Measurements from ENCODE around the gene MS4A18. TPM values are rescaled to one million over a fixed set of nuclear protein-coding genes. Genes with fewer than 3 reads are reported as not detected.

The MS4A18 gene
- total RNA-seq, 2 donors from 2014 or later = not detected

DNA sequence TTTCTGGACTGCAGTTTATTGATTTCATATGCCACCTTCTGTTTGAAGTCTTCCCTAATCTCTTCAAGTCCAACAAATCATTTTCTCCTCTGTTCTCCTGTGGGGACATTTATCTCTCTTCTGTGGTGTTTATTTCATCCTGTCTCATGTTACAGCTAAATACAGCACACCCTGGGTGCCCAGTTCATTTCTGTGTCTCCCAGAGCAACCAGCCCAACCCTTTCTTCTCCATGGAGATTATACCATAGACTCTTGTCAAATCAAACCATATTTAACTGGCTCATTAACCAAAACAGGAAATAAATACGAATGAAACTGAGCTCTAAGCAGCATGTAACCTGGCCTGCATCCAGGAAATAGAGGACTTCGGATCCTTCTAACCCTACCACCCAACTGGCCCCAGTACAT is 25.2 kb upstream of the MS4A18 start, which contains the start of gene MS4A8:
Gene MS4A8, plus strand, starts transcription at position 329 of the 408 bp plus-strand sequence. CDS start 1,249 bp downstream, outside the sequence.
- WGBS = 8% methylated on average over 2 of the region's 2 CpGs

DNA sequence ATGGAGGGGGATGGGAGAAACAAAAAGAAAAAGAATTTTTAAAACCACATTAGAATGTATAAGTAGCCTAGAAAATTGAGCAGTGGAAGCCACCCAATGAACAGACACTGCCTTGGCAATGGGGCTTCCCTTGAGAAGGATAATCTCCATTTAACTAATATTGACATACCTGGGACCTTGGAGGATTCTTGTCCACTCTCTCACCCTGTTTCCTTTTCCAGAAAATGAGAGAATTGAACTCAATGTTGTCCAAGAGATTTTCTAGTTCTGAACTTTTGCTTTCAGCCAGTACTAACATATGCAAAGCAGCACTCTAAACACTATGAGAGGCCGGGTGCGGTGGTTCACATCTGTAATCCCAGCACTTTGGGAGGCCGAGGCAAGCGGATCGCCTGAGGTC is 24.6 kb upstream of the MS4A18 start:
- Histone ChIP-seq H3K4me1 (replicated peaks) (no peaks in the 10 kb centered on the region), H3K27me3 (replicated peaks; ENCODE audit: insufficient read depth) (no peaks in the 10 kb centered on the region), H3K36me3 (no peaks in the 10 kb centered on the region), H3K4me3 (no peak overlapping the region), H3K9me3 (no peaks in the 10 kb centered on the region), H3K27ac (no peak overlapping the region)
- WGBS = 100% methylated on average over 5 of the region's 5 CpGs
- DNase-seq (ENCODE audit: low spot score) = no peak
- TF ChIP-seq POLR2A (IDR thresholded peaks at IDR 0.05) = no peak
- TF ChIP-seq POLR2AphosphoS5 (IDR thresholded peaks at IDR 0.05) = no peak
- TF ChIP-seq, protein P1, sequence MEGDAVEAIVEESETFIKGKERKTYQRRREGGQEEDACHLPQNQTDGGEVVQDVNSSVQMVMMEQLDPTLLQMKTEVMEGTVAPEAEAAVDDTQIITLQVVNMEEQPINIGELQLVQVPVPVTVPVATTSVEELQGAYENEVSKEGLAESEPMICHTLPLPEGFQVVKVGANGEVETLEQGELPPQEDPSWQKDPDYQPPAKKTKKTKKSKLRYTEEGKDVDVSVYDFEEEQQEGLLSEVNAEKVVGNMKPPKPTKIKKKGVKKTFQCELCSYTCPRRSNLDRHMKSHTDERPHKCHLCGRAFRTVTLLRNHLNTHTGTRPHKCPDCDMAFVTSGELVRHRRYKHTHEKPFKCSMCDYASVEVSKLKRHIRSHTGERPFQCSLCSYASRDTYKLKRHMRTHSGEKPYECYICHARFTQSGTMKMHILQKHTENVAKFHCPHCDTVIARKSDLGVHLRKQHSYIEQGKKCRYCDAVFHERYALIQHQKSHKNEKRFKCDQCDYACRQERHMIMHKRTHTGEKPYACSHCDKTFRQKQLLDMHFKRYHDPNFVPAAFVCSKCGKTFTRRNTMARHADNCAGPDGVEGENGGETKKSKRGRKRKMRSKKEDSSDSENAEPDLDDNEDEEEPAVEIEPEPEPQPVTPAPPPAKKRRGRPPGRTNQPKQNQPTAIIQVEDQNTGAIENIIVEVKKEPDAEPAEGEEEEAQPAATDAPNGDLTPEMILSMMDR (IDR thresholded peaks at IDR 0.05) = no peak
- intact Hi-C loops (cut with DNase I) = no loop called here

More for the DNA sequence above, 25.2 kb upstream of the MS4A18 start, which contains the start of gene MS4A8:
- intact Hi-C loops (cut with DNase I) = no loop called here
- Histone ChIP-seq H3K4me3 (no peak within 1 kb of the TSS), H3K27ac (no peak within 1 kb of the TSS), H3K36me3 (no peaks in the 10 kb centered on the region), H3K9me3 (no peaks in the 10 kb centered on the region), H3K27me3 (replicated peaks; ENCODE audit: insufficient read depth) (no peaks in the 10 kb centered on the region), H3K4me1 (replicated peaks) (no peaks in the 10 kb centered on the region)
- DNase-seq (ENCODE audit: low spot score) = no peak
- no peak for TF ChIP-seq POLR2A (IDR thresholded peaks at IDR 0.05)
- TF ChIP-seq POLR2AphosphoS5 (IDR thresholded peaks at IDR 0.05) = no peak
- TF ChIP-seq, protein P1 (IDR thresholded peaks at IDR 0.05) = no peak

DNA sequence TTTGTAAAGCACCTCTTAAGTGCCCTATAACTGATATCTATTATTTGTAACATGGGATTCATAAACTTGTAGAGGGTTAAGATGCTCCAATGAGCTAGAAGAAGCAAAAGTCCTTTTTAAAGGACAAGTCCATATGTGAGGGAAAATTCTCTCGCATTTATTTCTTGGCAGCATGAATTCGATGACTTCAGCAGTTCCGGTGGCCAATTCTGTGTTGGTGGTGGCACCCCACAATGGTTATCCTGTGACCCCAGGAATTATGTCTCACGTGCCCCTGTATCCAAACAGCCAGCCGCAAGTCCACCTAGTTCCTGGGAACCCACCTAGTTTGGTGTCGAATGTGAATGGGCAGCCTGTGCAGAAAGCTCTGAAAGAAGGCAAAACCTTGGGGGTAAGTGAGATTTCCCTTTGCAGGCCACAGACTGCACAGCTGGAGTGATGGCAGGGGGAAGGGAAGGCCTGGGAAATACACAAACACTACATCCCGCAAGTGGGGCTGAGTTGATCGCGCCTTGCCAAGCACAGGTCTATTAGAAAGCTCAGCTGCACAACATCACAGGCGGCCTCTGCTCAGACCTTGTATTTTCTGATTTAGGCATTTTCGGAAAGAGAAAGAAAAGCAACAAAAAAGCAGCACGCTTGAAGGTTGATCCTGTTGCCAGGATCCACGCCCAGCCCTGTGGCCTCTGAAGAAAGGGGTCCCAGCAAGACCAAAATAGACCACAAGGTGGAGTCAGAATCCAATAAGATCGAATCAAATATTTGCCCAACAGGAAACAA is 23.6 kb upstream of the MS4A18 start:
- no peaks in the 10 kb centered on the region for H3K27me3 ChIP-seq (replicated peaks; ENCODE audit: insufficient read depth)
- no peak overlapping the region for H3K27ac ChIP-seq
- H3K36me3 ChIP-seq = no peaks in the 10 kb centered on the region
- H3K9me3 ChIP-seq = no peaks in the 10 kb centered on the region
- TF ChIP-seq, protein P1 (IDR thresholded peaks at IDR 0.05) = peak in 2 of 4 experiments; percentile 42 to 43
- no peak for TF ChIP-seq POLR2AphosphoS5 (IDR thresholded peaks at IDR 0.05)
- DNase-seq (ENCODE audit: low spot score) = peak; percentile 21
- 71% methylated on average over 14 of the region's 14 CpGs for WGBS
- H3K4me1 ChIP-seq (replicated peaks) = no peaks in the 10 kb centered on the region
- intact Hi-C loops (cut with DNase I) = no loop called here
- H3K4me3 ChIP-seq = no peak overlapping the region

DNA sequence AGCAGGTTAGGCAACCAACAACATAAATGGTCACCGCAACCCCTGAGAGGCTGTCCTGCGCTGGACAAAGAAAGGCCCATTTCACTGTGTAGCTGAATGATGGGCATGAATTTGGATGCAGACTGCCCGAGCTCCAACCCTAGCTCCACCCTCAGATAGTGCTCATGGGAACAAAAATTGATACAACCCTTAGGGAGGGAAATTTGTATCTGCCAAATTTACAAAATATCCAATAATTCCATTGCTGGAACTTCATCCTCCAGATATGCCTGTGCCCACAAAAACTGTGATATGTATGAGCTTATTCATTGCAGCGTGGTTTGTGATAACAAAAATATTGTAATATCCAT is 23.1 kb upstream of the MS4A18 start:
- H3K27me3 ChIP-seq (replicated peaks; ENCODE audit: insufficient read depth) = no peaks in the 10 kb centered on the region
- TF ChIP-seq, protein P1 (IDR thresholded peaks at IDR 0.05) = no peak
- TF ChIP-seq POLR2A (IDR thresholded peaks at IDR 0.05) (no peak), POLR2AphosphoS5 (IDR thresholded peaks at IDR 0.05) (no peak)
- H3K4me3 ChIP-seq = no peak overlapping the region
- H3K36me3 ChIP-seq = no peaks in the 10 kb centered on the region
- no peak for DNase-seq (ENCODE audit: low spot score)
- no peaks in the 10 kb centered on the region for H3K9me3 ChIP-seq
- intact Hi-C loops (cut with DNase I) = no loop called here
- no peak overlapping the region for H3K27ac ChIP-seq
- WGBS = 44% methylated on average over 4 of the region's 4 CpGs
- no peaks in the 10 kb centered on the region for H3K4me1 ChIP-seq (replicated peaks)

DNA sequence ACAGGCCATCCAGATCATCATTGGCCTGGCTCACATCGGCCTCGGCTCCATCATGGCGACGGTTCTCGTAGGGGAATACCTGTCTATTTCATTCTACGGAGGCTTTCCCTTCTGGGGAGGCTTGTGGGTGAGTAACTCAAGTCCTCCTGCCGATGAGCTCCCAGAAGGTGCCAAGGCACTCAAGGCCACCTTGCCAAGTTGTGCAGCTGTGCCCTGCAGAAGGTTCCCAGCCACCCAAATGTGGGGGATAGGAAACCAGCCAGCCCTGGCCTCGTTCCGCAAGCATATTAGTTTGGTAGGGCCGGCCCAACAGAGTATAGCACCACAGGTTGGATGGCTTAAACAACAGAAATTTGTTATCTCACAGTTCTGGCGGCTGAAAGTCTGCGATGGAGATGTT is 21.1 kb upstream of the MS4A18 start:
- intact Hi-C loops (cut with DNase I) = no loop called here

More for the DNA sequence above, 21.1 kb upstream of the MS4A18 start:
- no peak for DNase-seq (ENCODE audit: low spot score)
- Histone ChIP-seq H3K27ac (no peak overlapping the region), H3K9me3 (no peaks in the 10 kb centered on the region), H3K36me3 (no peaks in the 10 kb centered on the region), H3K27me3 (replicated peaks; ENCODE audit: insufficient read depth) (no peaks in the 10 kb centered on the region), H3K4me1 (replicated peaks) (no peaks in the 10 kb centered on the region), H3K4me3 (no peak overlapping the region)
- TF ChIP-seq POLR2A (IDR thresholded peaks at IDR 0.05) (no peak), POLR2AphosphoS5 (IDR thresholded peaks at IDR 0.05) (no peak)
- TF ChIP-seq, protein P1 (IDR thresholded peaks at IDR 0.05) = no peak
- 95% methylated on average over 12 of the region's 12 CpGs for WGBS

All from prostate gland (tissue), 2 donors.